Measurements from ENCODE around the gene CCDC74A.
A peak's percentile ranks its signal among the peaks of the same experiment; 100 is the strongest.
"Not testable (repeated sequence)": the region's sequence is repeated elsewhere in the genome, so short reads cannot be mapped to it uniquely, and the experiment has no call there.

CCDC74A gene

DNA sequence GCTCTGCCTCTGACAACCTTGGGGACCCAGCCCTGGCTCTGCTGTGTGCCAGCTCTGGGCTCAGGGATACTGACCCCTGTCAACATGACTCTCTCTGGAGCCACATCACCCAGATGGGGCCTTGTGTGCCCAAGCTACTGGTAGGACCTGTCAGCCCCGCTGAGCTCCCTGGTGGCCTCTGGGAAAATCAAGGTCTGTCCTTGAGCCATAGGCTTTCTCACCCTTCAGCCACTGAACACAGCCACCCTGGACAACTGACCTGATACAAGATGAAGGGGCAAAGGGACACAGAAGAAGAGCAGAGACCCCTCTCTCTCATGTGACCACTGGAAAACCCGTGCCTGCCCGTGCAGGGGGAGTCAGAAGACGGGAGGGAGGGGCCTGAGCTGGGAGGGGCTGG, 7.8 kb downstream of the CCDC74A start:
- Mint-ChIP-seq H3K27me3 (ENCODE audit: low read depth) (no peaks in the 10 kb centered on the region), H3K4me3 (no peak overlapping the region), H3K9me3 (no peaks in the 10 kb centered on the region), H3K4me1 (no peaks in the 10 kb centered on the region), H3K27ac (no peak overlapping the region), H3K36me3 (ENCODE audit: low read depth) (no peaks in the 10 kb centered on the region)
- TF ChIP-seq, protein P1, sequence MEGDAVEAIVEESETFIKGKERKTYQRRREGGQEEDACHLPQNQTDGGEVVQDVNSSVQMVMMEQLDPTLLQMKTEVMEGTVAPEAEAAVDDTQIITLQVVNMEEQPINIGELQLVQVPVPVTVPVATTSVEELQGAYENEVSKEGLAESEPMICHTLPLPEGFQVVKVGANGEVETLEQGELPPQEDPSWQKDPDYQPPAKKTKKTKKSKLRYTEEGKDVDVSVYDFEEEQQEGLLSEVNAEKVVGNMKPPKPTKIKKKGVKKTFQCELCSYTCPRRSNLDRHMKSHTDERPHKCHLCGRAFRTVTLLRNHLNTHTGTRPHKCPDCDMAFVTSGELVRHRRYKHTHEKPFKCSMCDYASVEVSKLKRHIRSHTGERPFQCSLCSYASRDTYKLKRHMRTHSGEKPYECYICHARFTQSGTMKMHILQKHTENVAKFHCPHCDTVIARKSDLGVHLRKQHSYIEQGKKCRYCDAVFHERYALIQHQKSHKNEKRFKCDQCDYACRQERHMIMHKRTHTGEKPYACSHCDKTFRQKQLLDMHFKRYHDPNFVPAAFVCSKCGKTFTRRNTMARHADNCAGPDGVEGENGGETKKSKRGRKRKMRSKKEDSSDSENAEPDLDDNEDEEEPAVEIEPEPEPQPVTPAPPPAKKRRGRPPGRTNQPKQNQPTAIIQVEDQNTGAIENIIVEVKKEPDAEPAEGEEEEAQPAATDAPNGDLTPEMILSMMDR (IDR thresholded peaks at IDR 0.05; ENCODE audit: unreplicated experiment in 3 of 3) = no peak

DNA sequence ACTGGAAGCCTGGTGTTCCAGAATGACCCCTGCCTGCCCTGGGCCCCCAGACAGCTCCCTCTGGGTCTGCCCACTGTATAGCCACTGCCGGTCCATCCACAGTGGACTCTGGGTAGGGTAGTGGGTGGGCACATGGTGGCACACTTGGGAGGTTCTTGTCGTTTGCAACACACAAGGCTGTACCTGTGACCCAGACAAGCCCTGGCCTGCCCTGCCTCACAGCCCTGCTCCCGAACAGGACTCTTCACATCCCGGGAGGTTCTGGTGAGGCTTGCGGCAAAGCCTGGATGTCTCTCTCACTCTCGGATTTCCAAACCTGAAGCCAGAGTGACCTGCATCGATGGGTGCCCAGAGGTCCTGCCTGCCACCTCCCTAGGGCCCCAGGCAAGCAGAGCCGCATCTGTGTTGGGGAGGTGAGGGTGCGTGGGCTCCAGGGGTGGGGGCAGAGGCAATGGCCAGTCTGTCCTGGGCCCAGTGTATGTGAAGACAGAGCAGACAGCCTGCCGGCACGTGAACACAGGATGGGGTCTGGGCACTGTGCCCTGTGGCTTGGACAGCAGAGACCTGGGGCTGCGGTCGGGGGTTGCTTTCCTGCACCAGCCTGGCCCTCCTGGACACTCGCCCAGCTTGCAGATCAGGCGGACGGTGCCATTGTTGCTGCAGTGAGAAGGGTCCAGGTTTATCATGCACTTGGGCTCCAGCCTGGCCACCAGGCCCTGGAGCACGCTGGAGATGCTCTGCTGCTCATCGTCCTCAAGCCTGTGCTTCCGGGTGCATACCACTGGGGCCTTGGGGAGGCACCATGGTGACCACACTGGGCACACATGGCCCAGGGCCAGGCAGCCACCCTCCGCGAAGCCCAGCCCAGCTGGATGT, 8.5 kb downstream of the CCDC74A start:
- not testable (repeated sequence) for H3K27ac Mint-ChIP-seq; H3K4me1 Mint-ChIP-seq; H3K9me3 Mint-ChIP-seq; H3K4me3 Mint-ChIP-seq; H3K36me3 Mint-ChIP-seq (ENCODE audit: low read depth); H3K27me3 Mint-ChIP-seq (ENCODE audit: low read depth)

DNA sequence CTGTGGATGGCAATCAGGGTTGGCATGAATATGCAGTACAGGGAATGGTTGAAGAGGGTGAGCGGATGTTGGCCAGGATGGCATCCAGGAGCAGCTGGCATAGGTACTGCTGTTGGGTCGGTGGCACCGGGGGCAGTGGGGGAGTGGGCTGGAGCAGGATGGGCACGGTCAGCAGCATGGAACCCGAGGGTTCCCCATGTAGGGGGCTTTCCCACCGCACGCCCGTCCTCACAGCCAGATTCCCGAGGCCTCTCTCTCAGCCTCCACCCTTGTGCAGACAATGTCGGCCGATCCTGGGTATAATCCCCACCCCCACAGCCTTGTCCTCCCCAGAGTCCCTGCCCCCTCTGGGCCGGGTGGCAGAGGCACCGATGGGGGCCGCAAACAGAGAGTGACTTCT, 9.2 kb downstream of the CCDC74A start:
- H3K9me3 Mint-ChIP-seq; H3K27me3 Mint-ChIP-seq (ENCODE audit: low read depth); H3K4me1 Mint-ChIP-seq; H3K4me3 Mint-ChIP-seq; H3K27ac Mint-ChIP-seq; H3K36me3 Mint-ChIP-seq (ENCODE audit: low read depth): not testable (repeated sequence)

DNA sequence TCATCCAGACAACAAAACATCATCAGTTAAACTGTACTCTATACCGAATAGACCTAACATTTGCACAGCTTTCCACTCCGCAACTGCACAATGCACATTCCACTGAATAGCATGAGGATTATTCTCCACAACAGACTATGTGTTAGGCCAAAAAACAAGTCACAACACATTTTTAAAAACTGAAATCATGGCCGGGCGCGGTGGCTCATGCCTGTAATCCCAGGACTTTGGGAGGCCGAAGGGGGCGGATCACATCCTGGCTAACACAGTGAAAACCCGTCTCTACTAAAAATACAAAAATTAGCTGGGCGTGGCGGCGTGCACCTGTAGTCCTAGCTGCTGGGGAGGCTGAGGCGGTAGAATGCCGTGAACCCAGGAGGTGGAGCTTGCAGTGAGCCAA, 11.2 kb downstream of the CCDC74A start:
- H3K27me3 Mint-ChIP-seq (ENCODE audit: low read depth) = peaks cover 21% of the 10 kb centered on the region
- not testable (repeated sequence) for H3K9me3 Mint-ChIP-seq; H3K4me1 Mint-ChIP-seq; H3K27ac Mint-ChIP-seq; H3K36me3 Mint-ChIP-seq (ENCODE audit: low read depth); H3K4me3 Mint-ChIP-seq

DNA sequence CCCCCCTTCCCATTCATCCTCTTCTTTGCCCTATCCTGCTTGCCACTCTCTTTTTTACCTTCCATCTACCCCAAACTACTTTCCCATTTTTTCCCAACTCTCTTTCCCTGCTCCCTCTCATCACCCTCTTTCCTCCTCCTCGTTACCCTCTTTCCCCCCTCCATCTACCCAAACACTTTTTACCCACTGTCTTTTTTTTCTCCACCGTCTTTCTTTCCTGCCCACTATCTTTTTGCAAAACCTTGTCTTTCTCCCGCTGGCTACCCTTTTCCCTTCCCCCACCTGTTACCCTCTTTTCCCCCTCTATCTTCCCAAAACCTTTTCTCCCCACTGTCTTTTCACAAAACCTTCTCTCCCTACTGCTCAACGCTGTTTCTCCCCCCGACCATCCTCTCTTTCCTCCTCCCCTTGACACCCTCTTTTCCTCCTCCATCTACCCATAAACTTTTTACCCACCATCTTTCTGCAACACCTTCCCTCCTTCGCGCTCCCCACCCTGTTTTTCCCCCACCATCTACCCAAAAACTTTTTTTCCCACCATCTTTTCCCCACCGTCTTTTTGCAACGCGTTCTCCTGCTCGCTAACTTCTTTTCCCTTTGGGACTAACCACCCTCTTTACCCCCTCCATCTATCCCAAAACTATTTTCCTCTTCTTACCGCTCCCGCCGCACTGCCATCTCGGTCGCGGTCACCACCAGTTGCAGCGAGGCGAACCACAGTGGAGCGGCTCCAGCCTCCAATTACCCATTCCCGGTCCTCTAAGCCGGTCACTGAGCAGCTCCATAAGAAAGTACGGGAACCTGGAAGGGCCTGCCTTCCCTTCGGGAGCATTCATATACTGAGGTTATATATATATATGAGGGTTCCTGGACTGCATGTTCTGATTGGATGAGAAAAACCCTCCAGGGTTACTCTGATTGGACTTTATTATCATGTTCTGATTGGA, 15.0 kb downstream of the CCDC74A start:
- no peak overlapping the region for H3K4me3 Mint-ChIP-seq
- no peaks in the 10 kb centered on the region for H3K9me3 Mint-ChIP-seq
- H3K27ac Mint-ChIP-seq = no peak overlapping the region
- no peaks in the 10 kb centered on the region for H3K4me1 Mint-ChIP-seq
- H3K36me3 Mint-ChIP-seq (ENCODE audit: low read depth) = no peaks in the 10 kb centered on the region
- H3K27me3 Mint-ChIP-seq (ENCODE audit: low read depth) = peaks cover 26% of the 10 kb centered on the region
- TF ChIP-seq, protein P1 (IDR thresholded peaks at IDR 0.05; ENCODE audit: unreplicated experiment in 3 of 3) = no peak

DNA sequence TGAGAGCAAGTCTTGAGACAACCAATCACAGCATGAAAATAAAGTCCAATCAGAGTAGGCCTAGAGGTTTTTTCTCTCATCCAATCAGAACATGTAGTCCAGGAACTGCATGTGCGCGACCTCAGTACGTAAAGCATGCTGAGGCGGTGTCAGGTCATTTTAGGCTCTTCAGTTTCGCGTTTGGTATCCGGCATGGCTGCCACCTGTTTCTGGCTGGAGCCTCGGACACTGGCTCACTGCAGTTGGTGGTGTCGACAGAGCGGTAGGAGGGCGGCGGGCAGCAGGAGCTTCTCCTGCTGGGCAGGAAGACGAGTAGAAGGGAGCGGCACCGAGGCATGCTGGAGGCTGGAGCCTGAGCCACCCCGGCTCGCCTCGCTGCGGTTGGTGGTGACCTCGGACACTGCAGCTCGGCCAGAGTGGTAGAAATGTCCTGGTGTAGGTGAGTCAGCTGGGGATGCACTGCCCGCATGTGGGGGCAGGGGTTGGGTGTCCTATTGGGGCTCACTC, 15.8 kb downstream of the CCDC74A start:
- Mint-ChIP-seq H3K4me1 (no peaks in the 10 kb centered on the region), H3K36me3 (ENCODE audit: low read depth) (no peaks in the 10 kb centered on the region), H3K27me3 (ENCODE audit: low read depth) (peaks cover 26% of the 10 kb centered on the region), H3K9me3 (no peaks in the 10 kb centered on the region), H3K4me3 (peak overlapping the region in 1 of 3 experiments; percentile 41), H3K27ac (no peak overlapping the region)
- TF ChIP-seq, protein P1 (IDR thresholded peaks at IDR 0.05; ENCODE audit: unreplicated experiment in 3 of 3) = no peak

DNA sequence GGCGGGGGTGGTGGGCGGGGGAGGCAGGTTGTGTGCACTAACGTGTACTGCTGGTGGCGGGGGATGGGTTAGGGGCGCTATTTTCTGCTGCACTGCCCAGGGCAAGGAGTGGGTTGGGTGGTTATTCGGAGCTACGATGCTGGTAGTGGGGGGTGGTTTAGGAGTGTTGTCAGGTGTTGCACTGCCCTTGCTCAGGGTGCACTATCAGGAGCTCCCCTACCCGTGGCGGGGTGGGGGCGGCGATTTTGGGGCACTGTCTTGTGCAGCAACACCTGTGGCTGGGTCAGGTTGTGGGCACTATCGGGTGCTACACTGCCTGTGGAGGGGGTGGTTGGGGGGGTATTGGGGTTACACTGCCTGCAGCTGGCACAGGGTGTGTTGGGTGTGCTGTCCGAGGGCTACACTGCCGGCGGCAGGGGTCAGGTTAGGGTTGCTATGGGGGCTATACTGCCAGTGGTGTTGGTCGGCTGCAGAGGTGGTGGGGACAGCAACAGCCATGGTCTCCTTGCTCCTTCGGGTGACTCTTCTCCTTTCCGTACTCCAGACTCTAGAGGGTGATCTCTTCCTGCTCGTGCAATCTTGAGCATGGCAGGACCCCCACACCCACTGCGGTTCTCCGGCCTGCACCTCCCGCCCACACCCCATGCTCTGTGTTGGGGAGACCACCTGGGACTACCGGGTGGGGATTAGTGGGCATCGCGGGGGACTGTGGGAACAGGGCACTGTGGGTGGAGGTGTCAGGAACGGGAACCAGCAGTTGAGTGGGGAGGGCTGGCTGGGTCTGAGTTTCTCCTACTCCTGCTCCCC, 16.5 kb downstream of the CCDC74A start:
- not testable (repeated sequence) for H3K4me3 Mint-ChIP-seq; H3K27ac Mint-ChIP-seq; H3K9me3 Mint-ChIP-seq; H3K36me3 Mint-ChIP-seq (ENCODE audit: low read depth); H3K4me1 Mint-ChIP-seq
- peaks cover 26% of the 10 kb centered on the region for H3K27me3 Mint-ChIP-seq (ENCODE audit: low read depth)

DNA sequence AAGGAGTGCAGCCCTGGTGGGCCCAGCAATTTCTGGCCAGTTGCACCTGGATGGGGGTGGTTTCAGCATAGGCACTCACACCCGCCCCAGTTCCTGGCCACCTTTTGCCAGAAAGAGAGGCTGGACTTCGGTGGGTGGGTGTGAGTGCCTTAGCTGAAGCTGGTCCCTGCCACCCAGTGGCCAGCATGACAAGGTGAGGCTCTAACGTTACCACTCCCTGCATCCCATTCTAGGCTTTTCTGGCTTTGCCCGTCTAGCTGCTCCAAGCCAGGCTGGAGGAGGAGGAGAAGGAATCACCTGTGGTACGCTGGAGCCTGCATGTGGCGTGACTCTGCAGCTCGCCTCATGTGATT, 17.1 kb downstream of the CCDC74A start:
- not testable (repeated sequence) for H3K36me3 Mint-ChIP-seq (ENCODE audit: low read depth); H3K4me3 Mint-ChIP-seq; H3K9me3 Mint-ChIP-seq; H3K4me1 Mint-ChIP-seq; H3K27ac Mint-ChIP-seq
- H3K27me3 Mint-ChIP-seq (ENCODE audit: low read depth) = peaks cover 26% of the 10 kb centered on the region

Data from nephron (organoid).